IMR-90 (cell line): ENCODE results near the gene OPA3. TPM values are rescaled to one million over a fixed set of nuclear protein-coding genes. Genes with fewer than 3 reads are reported as not detected.
A peak's percentile ranks its signal among the peaks of the same experiment; 100 is the strongest.
"Not testable (repeated sequence)": the region's sequence is repeated elsewhere in the genome, so short reads cannot be mapped to it uniquely, and the experiment has no call there.

Experiments used
- ATAC-seq: fragments of 200-7000 bp; cut with Tn5 transposase; 2 replicates; pipeline ENCODE4 v1.9.1; 2020; ENCODE audit warnings: low read depth, mild to moderate bottlenecking, moderate library complexity
- BruUV-seq: library from RNA; stranded (reverse); fragments of 400-500 nt; replicated peaks from 2 replicates; lab custom pipeline; 2021; lab: Mats Ljungman, UMichigan
- CTCF ChIA-PET: fragments of 300-600 bp; formaldehyde crosslinking; extraction: SDS; loops from one replicate; lab custom pipeline; 2021; ENCODE audit warnings: antibody characterized with exemption; lab: Yijun Ruan, JAX
- POLR2A ChIA-PET: fragments of 300-600 bp; sonication (Branson Sonifier 250); formaldehyde crosslinking; loops from one replicate; lab custom pipeline; 2022; ENCODE audit warnings: antibody characterized with exemption; ENCODE audit not compliant: unreplicated experiment; lab: Charles Lee
- DNase-seq: peaks from one replicate; pipeline ENCODE4 v3.0.0; 2013
- H2AFZ ChIP-seq: replicated peaks from 2 replicates; pipeline ENCODE3; 2013; ENCODE audit warnings: low read length, mild to moderate bottlenecking; ENCODE audit not compliant: poor library complexity
- H2AK5ac ChIP-seq: 2 replicates; pipeline ENCODE4 v1.6.1; 2013; ENCODE audit warnings: low read depth, low read length, inconsistent platforms
- H2AK9ac ChIP-seq: replicated peaks from 2 replicates; pipeline ENCODE3; 2013; ENCODE audit warnings: mild to moderate bottlenecking, low read depth, low read length, moderate library complexity; ENCODE audit not compliant: poor library complexity
- H2BK120ac ChIP-seq: 2 replicates; pipeline ENCODE4 v1.6.1; 2013; ENCODE audit warnings: low read depth, low read length, inconsistent platforms
- H2BK15ac ChIP-seq: 3 replicates; pipeline ENCODE4 v1.6.1; 2013; ENCODE audit warnings: low read depth, low read length, inconsistent platforms
- H2BK20ac ChIP-seq: 2 replicates; pipeline ENCODE4 v1.6.1; 2013; ENCODE audit warnings: low read depth, mild to moderate bottlenecking, inconsistent platforms, low read length, moderate library complexity
- H2BK5ac ChIP-seq: 2 replicates; pipeline ENCODE4 v1.6.1; 2013; ENCODE audit warnings: mild to moderate bottlenecking, low read depth, low read length, inconsistent platforms; ENCODE audit not compliant: poor library complexity, severe bottlenecking
- H3K14ac ChIP-seq: replicated peaks from 2 replicates; pipeline ENCODE4 v1.6.1; 2013; ENCODE audit warnings: low read depth, low read length, inconsistent platforms
- H3K18ac ChIP-seq: 2 replicates; pipeline ENCODE4 v1.6.1; 2013; ENCODE audit warnings: low read depth, low read length, control low read depth
- H3K23ac ChIP-seq: 2 replicates; pipeline ENCODE4 v1.6.1; 2013; ENCODE audit warnings: low read depth, low read length, inconsistent platforms
- H3K27ac ChIP-seq: 2 replicates; pipeline ENCODE4 v1.5.1; 2013; ENCODE audit warnings: mild to moderate bottlenecking, control low read depth, low read length; ENCODE audit not compliant: insufficient read depth
- H3K27me3 ChIP-seq: 2 replicates; pipeline ENCODE4 v1.6.1; 2013; ENCODE audit warnings: low read length; ENCODE audit not compliant: control insufficient read depth, insufficient read depth
- H3K36me3 ChIP-seq: 2 replicates; pipeline ENCODE4 v1.6.1; 2013; ENCODE audit warnings: low read length, mixed read lengths; ENCODE audit not compliant: control insufficient read depth, insufficient read depth
- H3K4ac ChIP-seq: 2 replicates; pipeline ENCODE4 v1.6.1; 2013; ENCODE audit warnings: low read depth, low read length, inconsistent platforms
- H3K4me1 ChIP-seq: 2 replicates; pipeline ENCODE4 v1.6.1; 2013; ENCODE audit warnings: low read length, mixed read lengths; ENCODE audit not compliant: control insufficient read depth, insufficient read depth
- H3K4me2 ChIP-seq: 2 replicates; pipeline ENCODE4 v1.6.1; 2013; ENCODE audit warnings: low read depth, mild to moderate bottlenecking, control low read depth, low read length, moderate library complexity
- H3K4me3 ChIP-seq: 2 replicates; pipeline ENCODE4 v1.5.1; 2013; ENCODE audit warnings: low read depth, mild to moderate bottlenecking, control low read depth, low read length, moderate library complexity; ENCODE audit not compliant: insufficient read depth
- H3K56ac ChIP-seq: 2 replicates; pipeline ENCODE4 v1.6.1; 2013; ENCODE audit warnings: low read length, inconsistent platforms; ENCODE audit not compliant: insufficient read depth; ENCODE audit errors: extremely low read depth
- H3K79me1 ChIP-seq, 2 experiments: 2 replicates each; pipeline ENCODE4 v1.6.1; 2013; ENCODE audit warnings: low read length in 2 of 2, inconsistent platforms in 1 of 2, low read depth in 1 of 2
- H3K9ac ChIP-seq: 2 replicates; pipeline ENCODE4 v1.6.1; 2013; ENCODE audit warnings: low read depth, low read length, control low read depth
- H3K9me1 ChIP-seq: 2 replicates; pipeline ENCODE4 v1.6.1; 2013; ENCODE audit warnings: low read length, inconsistent platforms; ENCODE audit not compliant: insufficient read depth
- H3K9me3 ChIP-seq: 2 replicates; pipeline ENCODE4 v1.6.1; 2013; ENCODE audit warnings: low read length; ENCODE audit not compliant: control insufficient read depth, insufficient read depth
- H4K20me1 ChIP-seq: 2 replicates; pipeline ENCODE4 v1.6.1; 2013; ENCODE audit warnings: low read length, inconsistent platforms; ENCODE audit not compliant: insufficient read depth
- H4K5ac ChIP-seq: 2 replicates; pipeline ENCODE4 v1.6.1; 2013; ENCODE audit warnings: mild to moderate bottlenecking, low read depth, low read length, control low read depth
- H4K8ac ChIP-seq, 2 experiments: 2 replicates each; pipeline ENCODE4 v1.6.1; 2013; ENCODE audit warnings: low read depth in 2 of 2, low read length in 2 of 2, control low read depth in 1 of 2, inconsistent platforms in 1 of 2
- H4K91ac ChIP-seq: 2 replicates; pipeline ENCODE4 v1.6.1; 2013; ENCODE audit warnings: low read depth, low read length, inconsistent platforms; ENCODE audit not compliant: insufficient read depth
- BHLHE40 ChIP-seq: fragments of 150-350 bp; IDR thresholded peaks from 2 replicates; pipeline ENCODE4 v1.6.1; 2016; ENCODE audit warnings: mild to moderate bottlenecking, low read depth, low read length
- MXI1 ChIP-seq: IDR thresholded peaks from 2 replicates; pipeline ENCODE4 v1.6.1; 2012; ENCODE audit warnings: low read depth, mild to moderate bottlenecking, low read length, moderate library complexity, borderline replicate concordance
- WGBS, 2 experiments: methylation state at CpG; one replicate each; pipeline versions ENCODE4 v1.1.5 to v1.1.7; 2013; ENCODE audit warnings: missing lambda C conversion rate in 2 of 2; ENCODE audit not compliant: insufficient read length in 1 of 2; ENCODE audit errors: extremely low coverage in 2 of 2; 5-methylcytosine and 5-hydroxymethylcytosine counted together
- dilution Hi-C: fragments of 300-500 bp; cut with HindIII; formaldehyde crosslinking; loops from one replicate; pipeline ENCODE4 v1.14.3; 2018; ENCODE audit warnings: low sequenced_read_pairs; ENCODE audit not compliant: unreplicated experiment
- in situ Hi-C: fragments of 300-500 bp; cut with MboI; formaldehyde crosslinking; loops from 3 replicates; pipeline ENCODE4 v1.14.3; 2019; ENCODE audit warnings: low sequenced_read_pairs, inconsistent platforms, mixed read lengths
- intact Hi-C: fragments of 100-400 bp; cut with micrococcal nuclease; formaldehyde crosslinking; loops from 2 replicates; pipeline ENCODE4 v1.10.0; 2022
- polyA plus RNA-seq, 3 experiments: library from polyadenylated mRNA; depleted of rRNA; stranded (reverse); fragments of >200 nt; gene quantifications; 2 replicates each; pipeline ENCODE4 v1.2.3, GENCODE V29; 2012; ENCODE audit warnings: low replicate concordance in 1 of 3
- total RNA-seq: library from RNA; depleted of rRNA; stranded (reverse); fragments of >200 nt; gene quantifications from 2 replicates; pipeline ENCODE4 v1.2.3, GENCODE V29; 2012

OPA3 gene
- total and polyA plus RNA-seq, 2 of the 4 experiments (the other 2 are of a cell fraction) = 5.2 to 9.6 TPM

DNA sequence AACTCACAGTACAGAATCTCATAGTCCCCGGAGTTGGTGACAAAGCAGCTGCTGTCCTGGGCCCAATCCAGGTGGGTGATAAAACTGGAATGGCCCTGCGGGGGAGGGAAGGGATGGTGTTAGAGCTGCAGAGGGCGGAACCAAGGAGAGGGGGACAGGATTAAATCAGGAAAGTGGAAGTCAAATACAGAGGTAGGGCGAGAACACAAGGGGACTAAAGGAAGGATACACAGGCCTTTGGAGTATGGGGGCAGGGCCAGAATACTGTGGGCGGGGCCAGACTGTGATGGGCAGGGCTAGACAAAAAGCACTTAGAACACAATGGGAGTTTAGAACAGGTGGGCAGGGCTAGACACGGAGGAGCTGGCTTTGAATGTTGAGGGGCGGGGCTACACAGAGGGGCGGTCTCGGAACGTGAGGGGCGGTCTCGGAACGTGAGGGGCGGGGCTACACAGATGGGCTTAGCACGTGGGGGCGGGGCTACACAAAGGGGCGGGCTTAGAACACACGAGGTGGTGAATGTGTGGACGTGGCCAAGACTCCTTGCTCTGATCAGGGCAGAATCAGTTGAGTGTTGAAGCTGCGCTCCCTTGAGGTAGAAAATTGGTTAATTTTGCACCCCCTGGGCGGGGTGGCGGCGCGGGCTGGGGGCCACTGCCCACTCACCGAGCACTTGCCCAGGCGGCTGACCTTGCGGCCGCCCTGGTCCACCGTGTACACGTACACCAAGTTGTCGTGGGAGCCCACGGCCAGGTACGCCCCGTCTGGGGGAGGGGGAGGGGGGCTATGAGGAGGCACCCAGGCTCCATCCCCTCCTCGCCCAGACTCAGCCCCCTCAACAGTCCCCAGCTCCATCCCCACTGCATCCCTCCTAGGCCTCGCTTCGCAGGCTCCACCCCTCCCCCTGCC is 31.4 kb upstream of the OPA3 start:
- peak overlapping the region; percentile 82 for H2AK9ac ChIP-seq
- no peak overlapping the region for H3K4me3 ChIP-seq
- ChIA-PET POLR2A (no interaction called here), CTCF (no interaction called here)
- ATAC-seq (peak; percentile 87), DNase-seq (peak; percentile 80)
- H2AK5ac ChIP-seq = peak overlapping the region; percentile 71
- intact Hi-C loops (no loop called here), dilution Hi-C loops (no loop called here), in situ Hi-C loops (no loop called here)
- BruUV-seq = no TSS peak
- peak overlapping the region in 1 of 2 experiments; percentile 8; a peak in 1 of 4 replicates for H4K8ac ChIP-seq
- H3K9me3 ChIP-seq = no peaks in the 10 kb centered on the region
- no peak overlapping the region; the same call in 1 of the 2 replicates for H2BK120ac ChIP-seq
- no peak overlapping the region for H3K23ac ChIP-seq
- H2AFZ ChIP-seq = peak overlapping the region; percentile 56
- no peak overlapping the region for H4K5ac ChIP-seq
- peaks cover 0 to 12% of the 10 kb centered on the region in 2 experiments; a peak in 1 of 4 replicates for H3K79me1 ChIP-seq
- H4K20me1 ChIP-seq = peaks cover 3% of the 10 kb centered on the region; the same call in 1 of the 2 replicates
- H3K4me2 ChIP-seq = no peak overlapping the region
- H4K91ac ChIP-seq = peak overlapping the region; percentile 6; the same call in 1 of the 2 replicates
- no peak overlapping the region; the same call in 2 of the 3 replicates for H2BK15ac ChIP-seq
- H2BK5ac ChIP-seq = peak overlapping the region; percentile 20
- no peak overlapping the region for H3K27ac ChIP-seq
- H3K27me3 ChIP-seq = no peaks in the 10 kb centered on the region
- H3K36me3 ChIP-seq = peaks cover 49% of the 10 kb centered on the region
- no peak overlapping the region for H3K9ac ChIP-seq
- no peak overlapping the region for H2BK20ac ChIP-seq
- TF ChIP-seq MXI1 = no peak
- TF ChIP-seq BHLHE40 = peak; percentile 96
- H3K18ac ChIP-seq = no peak overlapping the region
- no peak overlapping the region for H3K56ac ChIP-seq
- 61% methylated on average over 12 of the region's 37 CpGs; no CpG with 5 or more reads in 1 of the 2 experiments for WGBS, 2 experiments
- no peak overlapping the region for H3K14ac ChIP-seq
- H3K4me1 ChIP-seq = peaks cover 8% of the 10 kb centered on the region
- peaks cover 9% of the 10 kb centered on the region; the same call in 1 of the 2 replicates for H3K9me1 ChIP-seq
- H3K4ac ChIP-seq = no peak overlapping the region; the same call in 1 of the 2 replicates

- H3K9me1 ChIP-seq, H3K9ac ChIP-seq, H3K4me3 ChIP-seq, H2BK15ac ChIP-seq, intact Hi-C loops, H2AK5ac ChIP-seq, H2AK9ac ChIP-seq, H3K4me2 ChIP-seq, DNase-seq, H2BK20ac ChIP-seq, H2BK5ac ChIP-seq, H3K18ac ChIP-seq, H3K56ac ChIP-seq, H3K14ac ChIP-seq, BruUV-seq, ATAC-seq, dilution Hi-C loops, H4K91ac ChIP-seq, H2AFZ ChIP-seq, H2BK120ac ChIP-seq, H3K23ac ChIP-seq, H3K27me3 ChIP-seq, H4K20me1 ChIP-seq, H3K27ac ChIP-seq, H3K4me1 ChIP-seq, POLR2A ChIA-PET, H3K9me3 ChIP-seq, H4K8ac ChIP-seq, H4K5ac ChIP-seq, H3K4ac ChIP-seq, in situ Hi-C loops: not testable (repeated sequence)
- Histone ChIP-seq H3K79me1 (peaks cover 0 to 12% of the 10 kb centered on the region in 2 experiments; a peak in 1 of 4 replicates), H3K36me3 (peaks cover 43% of the 10 kb centered on the region)
- CTCF ChIA-PET = interaction anchor here (1.7 kb wide), 1 partner anchor 26 kb away, joined by 8 read pairs; no protein-coding TSS in a partner anchor
- WGBS, 2 experiments = no CpG with 5 or more reads among the region's 9 CpGs
These were observed 30.5 kb upstream of the OPA3 start for GRCh38 chr19:45615056-45615455.
